GM12892 (cell line): ENCODE results near the gene PSMB7.

Experiments
- DNase-seq: peaks from one replicate; pipeline ENCODE4 v3.0.0; 2011; ENCODE audit not compliant: insufficient read length
- FAIRE-seq: peaks from 2 replicates; lab custom pipeline; 2011; peaks lifted over from hg19 to GRCh38; lab: Jason Lieb, UNC
- POLR2A ChIP-seq: IDR thresholded peaks from 2 replicates; pipeline ENCODE4 v1.6.1; 2011; ENCODE audit warnings: low read depth, low read length, control low read depth
- POLR2AphosphoS5 ChIP-seq: IDR thresholded peaks from 2 replicates; pipeline ENCODE4 v1.6.1; 2011; ENCODE audit warnings: low read depth, low read length, control low read depth
- TAF1 ChIP-seq: IDR thresholded peaks from 2 replicates; pipeline ENCODE4 v1.6.1; 2011; ENCODE audit warnings: low read depth, mild to moderate bottlenecking, control low read depth, low read length, borderline replicate concordance

Gene PSMB7

GRCh38 chr9:124350494-124351263 lies 64.6 kb downstream of the PSMB7 start:
- FAIRE-seq (peak; percentile 30), DNase-seq (no peak)
- TF ChIP-seq POLR2AphosphoS5 (peak; percentile 45; the same call in 1 of the 2 replicates), POLR2A (peak; percentile 39; the same call in 1 of the 2 replicates), TAF1 (no peak)

GRCh38 chr9:124349675-124350493 lies 65.4 kb downstream of the PSMB7 start:
- FAIRE-seq (no peak), DNase-seq (no peak)
- peak; percentile 46; the same call in 1 of the 2 replicates for TF ChIP-seq POLR2AphosphoS5
- TF ChIP-seq POLR2A: no peak
- TF ChIP-seq TAF1: no peak

GRCh38 chr9:124349267-124349666 lies 66.0 kb downstream of the PSMB7 start:
- FAIRE-seq: no peak

GRCh38 chr9:124348831-124349230 lies 66.4 kb downstream of the PSMB7 start:
- DNase-seq: no peak
- peak; percentile 54; the same call in 1 of the 2 replicates for TF ChIP-seq POLR2AphosphoS5
- TF ChIP-seq POLR2A: no peak
- TF ChIP-seq TAF1: no peak
- no peak for FAIRE-seq

More at GRCh38 chr9:124349267-124349666, 66.0 kb downstream of the PSMB7 start:
- TF ChIP-seq POLR2A (no peak), POLR2AphosphoS5 (no peak)
- DNase-seq: no peak

GRCh38 chr9:124348363-124348762 lies 66.9 kb downstream of the PSMB7 start:
- no peak for FAIRE-seq
- DNase-seq: no peak
- TF ChIP-seq TAF1 (no peak), POLR2AphosphoS5 (no peak), POLR2A (no peak)

GRCh38 chr9:124347968-124348358 lies 67.3 kb downstream of the PSMB7 start:
- no peak for TF ChIP-seq POLR2A
- no peak; the same call in 1 of the 2 replicates for TF ChIP-seq POLR2AphosphoS5
- TF ChIP-seq TAF1: no peak
- DNase-seq (no peak), FAIRE-seq (no peak)

- no peak for FAIRE-seq
- no peak for DNase-seq
- TF ChIP-seq POLR2A (no peak), POLR2AphosphoS5 (no peak; the same call in 1 of the 2 replicates), TAF1 (no peak)
Measured at GRCh38 chr9:124347206-124347967, 67.9 kb downstream of the PSMB7 start.

- FAIRE-seq (no peak), DNase-seq (no peak)
- TF ChIP-seq TAF1 (no peak), POLR2AphosphoS5 (0 out of 2 replicates have a peak, but pooled peaks have one; percentile 9), POLR2A (peak; percentile 36)
Measured at GRCh38 chr9:124346347-124347163, 68.7 kb downstream of the PSMB7 start.

GRCh38 chr9:124345751-124346281 lies 69.4 kb downstream of the PSMB7 start:
- no peak; the same call in 1 of the 2 replicates for TF ChIP-seq POLR2A
- TF ChIP-seq POLR2AphosphoS5: peak; percentile 65; the same call in 1 of the 2 replicates
- no peak for TF ChIP-seq TAF1
- FAIRE-seq: no peak
- DNase-seq: no peak

GRCh38 chr9:124345063-124345462 lies 70.2 kb downstream of the PSMB7 start:
- peak; percentile 38 for FAIRE-seq
- TF ChIP-seq POLR2AphosphoS5 (no peak), POLR2A (no peak; the same call in 1 of the 2 replicates), TAF1 (no peak)
- no peak for DNase-seq
